Keratinocyte (primary cell): ENCODE data around the gene DMD. TPM values are rescaled to one million over a fixed set of nuclear protein-coding genes. Genes with fewer than 3 reads are reported as not detected.

Experiments
- DNase-seq: peaks from one replicate; pipeline ENCODE4 v3.0.0-alpha.2; 2011; ENCODE audit warnings: low read depth, missing footprints, low spot score
- FAIRE-seq: peaks from 2 replicates; lab custom pipeline; 2011; peaks lifted over from hg19 to GRCh38; lab: Jason Lieb, UNC
- H2AFZ ChIP-seq: 2 replicates; pipeline ENCODE4 v1.6.0; 2012; ENCODE audit warnings: low read length, control low read depth, inconsistent platforms; ENCODE audit not compliant: control insufficient read depth
- H3K27ac ChIP-seq: 2 replicates; pipeline ENCODE4 v1.5.1; 2011; ENCODE audit warnings: low read length; ENCODE audit not compliant: control insufficient read depth, insufficient read depth
- H3K27me3 ChIP-seq: 3 replicates; pipeline ENCODE4 v1.6.0; 2011; ENCODE audit warnings: low read length; ENCODE audit not compliant: control insufficient read depth, insufficient read depth; ENCODE audit errors: extremely low read depth
- H3K36me3 ChIP-seq, 2 experiments: 2 replicates in 1 of 2; 3 replicates in 1 of 2; pipeline ENCODE4 v1.5.1; 2011; ENCODE audit warnings: low read length in 2 of 2, mild to moderate bottlenecking in 1 of 2; ENCODE audit not compliant: control insufficient read depth in 2 of 2, insufficient read depth in 2 of 2; ENCODE audit errors: extremely low read depth in 1 of 2
- H3K4me1 ChIP-seq: 3 replicates; pipeline ENCODE4 v1.5.1; 2011; ENCODE audit warnings: low read length; ENCODE audit not compliant: control insufficient read depth, insufficient read depth; ENCODE audit errors: extremely low read depth
- H3K4me2 ChIP-seq: 3 replicates; pipeline ENCODE4 v1.6.0; 2011; ENCODE audit warnings: low read depth, low read length; ENCODE audit not compliant: control insufficient read depth, insufficient read depth; ENCODE audit errors: extremely low read depth
- H3K4me3 ChIP-seq, 3 experiments: fragments of 200-600 bp in 1 of 3; sonication (generic) in 1 of 3; 2 replicates in 2 of 3; 3 replicates in 1 of 3; pipeline ENCODE4 v1.5.1; 2011 to 2016; ENCODE audit warnings: low read length in 3 of 3, mild to moderate bottlenecking in 3 of 3, control low read depth in 2 of 3, inconsistent platforms in 1 of 3, low read depth in 1 of 3, mixed read lengths in 1 of 3, mixed run types in 1 of 3, moderate library complexity in 1 of 3; ENCODE audit not compliant: control insufficient read depth in 2 of 3, insufficient read depth in 2 of 3; ENCODE audit errors: extremely low read depth in 1 of 3
- H3K79me2 ChIP-seq: 2 replicates; pipeline ENCODE4 v1.6.0; 2012; ENCODE audit warnings: low read length; ENCODE audit not compliant: control insufficient read depth, insufficient read depth
- H3K9ac ChIP-seq: 3 replicates; pipeline ENCODE4 v1.6.0; 2011; ENCODE audit warnings: low read length; ENCODE audit not compliant: control insufficient read depth, insufficient read depth; ENCODE audit errors: extremely low read depth
- H3K9me1 ChIP-seq: 3 replicates; pipeline ENCODE4 v1.6.0; 2011; ENCODE audit warnings: low read length; ENCODE audit not compliant: control insufficient read depth, insufficient read depth; ENCODE audit errors: extremely low read depth
- H3K9me3 ChIP-seq: 2 replicates; pipeline ENCODE4 v1.5.1; 2012; ENCODE audit warnings: low read depth, low read length; ENCODE audit not compliant: control insufficient read depth
- H4K20me1 ChIP-seq: 3 replicates; pipeline ENCODE4 v1.6.0; 2011; ENCODE audit warnings: low read length; ENCODE audit not compliant: control insufficient read depth, insufficient read depth; ENCODE audit errors: extremely low read depth
- CTCF ChIP-seq, 3 experiments: IDR thresholded peaks in 1 of 3; conservative IDR thresholded peaks in 1 of 3; optimal IDR thresholded peaks in 1 of 3; 2 replicates in 2 of 3; 3 replicates in 1 of 3; pipeline versions ENCODE3 to v1.5.1; 2011; ENCODE audit warnings: low read length in 3 of 3, mild to moderate bottlenecking in 3 of 3, moderate library complexity in 2 of 3, control low read depth in 1 of 3, inconsistent platforms in 1 of 3; ENCODE audit not compliant: insufficient read depth in 2 of 3; ENCODE audit errors: extremely low read depth in 1 of 3
- EZH2 ChIP-seq: IDR thresholded peaks from one replicate; pipeline ENCODE4 v1.6.1; 2012; ENCODE audit warnings: inconsistent platforms, mild to moderate bottlenecking, low read length, moderate library complexity
- dilution Hi-C: fragments of 300-500 bp; cut with MboI; formaldehyde crosslinking; loops from one replicate; pipeline ENCODE4 v1.7.0; 2020; ENCODE audit warnings: low sequenced_read_pairs; ENCODE audit not compliant: extremely low pct_ligation_motif_present
- polyA plus RNA-seq, 5 experiments: library from polyadenylated mRNA; depleted of rRNA in 3 of 5; stranded (reverse) in 3 of 5; stranded (forward) in 1 of 5; unstranded in 1 of 5; fragments of >200 nt; gene quantifications; 1 replicate in 1 of 5; 2 replicates in 3 of 5; 3 replicates in 1 of 5; pipeline versions ENCODE4 v1.2.1 to v1.2.3, GENCODE V29; 2011 to 2012; ENCODE audit warnings: missing spikeins in 2 of 5, low read depth in 1 of 5, low replicate concordance in 1 of 5

Gene DMD
- polyA plus RNA-seq, 1 donor (not counting 4 experiments of a cell fraction or from before 2014, with no cell fraction given), result 8.9 TPM

- Histone ChIP-seq H3K27me3 (no peaks in the 10 kb centered on the region), H3K27ac (no peak overlapping the region), H3K9me1 (no peaks in the 10 kb centered on the region), H3K36me3 (no peaks in the 10 kb centered on the region), H3K4me1 (no peaks in the 10 kb centered on the region), H3K9ac (no peak overlapping the region), H3K4me3 (no peak overlapping the region), H3K9me3 (no peaks in the 10 kb centered on the region), H3K79me2 (no peaks in the 10 kb centered on the region), H2AFZ (no peak overlapping the region), H4K20me1 (no peaks in the 10 kb centered on the region), H3K4me2 (no peak overlapping the region)
- TF ChIP-seq EZH2, result no peak
- no peak for TF ChIP-seq CTCF (optimal IDR thresholded peaks at IDR 0.05 in 1 of 3, IDR thresholded peaks at IDR 0.05 in 1 of 3, conservative IDR thresholded peaks at IDR 0.05 in 1 of 3; ENCODE audit: extremely low read depth in 1 of 3, insufficient read depth in 2 of 3, low read length in 3 of 3)
- DNase-seq (peak; percentile 7), FAIRE-seq (no peak)
- dilution Hi-C loops, result no loop called here
Measured at GRCh38 chrX:31397119-31397518, 1814.2 kb downstream of the DMD start.

DNA sequence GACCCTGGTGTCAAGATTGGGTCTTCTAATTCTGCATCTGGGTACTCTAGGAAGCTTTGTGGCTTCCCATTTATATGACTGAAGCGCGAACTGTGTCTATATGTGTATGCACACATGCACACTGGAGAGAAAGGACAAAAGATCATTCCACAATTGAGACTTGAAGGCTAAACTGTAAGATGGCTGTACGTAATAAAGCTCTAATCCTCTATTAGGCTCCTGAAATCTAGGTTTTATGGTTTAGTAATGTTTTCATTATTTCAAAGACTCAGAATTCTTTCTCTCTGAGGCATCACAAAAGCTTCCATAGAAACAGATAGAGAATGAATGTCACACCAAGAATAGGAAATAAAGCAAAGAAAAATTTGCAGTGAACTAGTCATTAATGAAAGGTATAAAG is 1818.8 kb downstream of the DMD start:
- no peaks in the 10 kb centered on the region for H3K9me1 ChIP-seq
- no peaks in the 10 kb centered on the region for H3K4me1 ChIP-seq
- DNase-seq, result no peak
- H3K27me3 ChIP-seq, result no peaks in the 10 kb centered on the region
- H3K9ac ChIP-seq, result no peak overlapping the region
- no peaks in the 10 kb centered on the region for H3K36me3 ChIP-seq
- no peaks in the 10 kb centered on the region for H3K79me2 ChIP-seq
- TF ChIP-seq CTCF (optimal IDR thresholded peaks at IDR 0.05 in 1 of 3, IDR thresholded peaks at IDR 0.05 in 1 of 3, conservative IDR thresholded peaks at IDR 0.05 in 1 of 3; ENCODE audit: extremely low read depth in 1 of 3, insufficient read depth in 2 of 3, low read length in 3 of 3) (no peak), EZH2 (no peak)
- no peak overlapping the region for H3K4me3 ChIP-seq
- no peak overlapping the region for H2AFZ ChIP-seq
- no peaks in the 10 kb centered on the region for H3K9me3 ChIP-seq
- no peak overlapping the region for H3K4me2 ChIP-seq
- dilution Hi-C loops, result no loop called here
- no peak for FAIRE-seq
- no peak overlapping the region for H3K27ac ChIP-seq
- no peaks in the 10 kb centered on the region for H4K20me1 ChIP-seq
